IMR-90 (cell line): ENCODE data around the gene CDH23. TPM values are rescaled to one million over a fixed set of nuclear protein-coding genes. Genes with fewer than 3 reads are reported as not detected.

Experiments used
- ATAC-seq: fragments of 200-7000 bp; cut with Tn5 transposase; 2 replicates; pipeline ENCODE4 v1.9.1; 2020; ENCODE audit warnings: low read depth, mild to moderate bottlenecking, moderate library complexity
- BruUV-seq: library from RNA; stranded (reverse); fragments of 400-500 nt; replicated peaks from 2 replicates; lab custom pipeline; 2021; lab: Mats Ljungman, UMichigan
- CTCF ChIA-PET: fragments of 300-600 bp; formaldehyde crosslinking; extraction: SDS; loops from one replicate; lab custom pipeline; 2021; ENCODE audit warnings: antibody characterized with exemption; lab: Yijun Ruan, JAX
- POLR2A ChIA-PET: fragments of 300-600 bp; sonication (Branson Sonifier 250); formaldehyde crosslinking; loops from one replicate; lab custom pipeline; 2022; ENCODE audit warnings: antibody characterized with exemption; ENCODE audit not compliant: unreplicated experiment; lab: Charles Lee
- DNase-seq: peaks from one replicate; pipeline ENCODE4 v3.0.0; 2013
- H2AFZ ChIP-seq: replicated peaks from 2 replicates; pipeline ENCODE3; 2013; ENCODE audit warnings: low read length, mild to moderate bottlenecking; ENCODE audit not compliant: poor library complexity
- H2AK5ac ChIP-seq: 2 replicates; pipeline ENCODE4 v1.6.1; 2013; ENCODE audit warnings: low read depth, low read length, inconsistent platforms
- H2AK9ac ChIP-seq: replicated peaks from 2 replicates; pipeline ENCODE3; 2013; ENCODE audit warnings: mild to moderate bottlenecking, low read depth, low read length, moderate library complexity; ENCODE audit not compliant: poor library complexity
- H2BK120ac ChIP-seq: 2 replicates; pipeline ENCODE4 v1.6.1; 2013; ENCODE audit warnings: low read depth, low read length, inconsistent platforms
- H2BK15ac ChIP-seq: 3 replicates; pipeline ENCODE4 v1.6.1; 2013; ENCODE audit warnings: low read depth, low read length, inconsistent platforms
- H2BK20ac ChIP-seq: 2 replicates; pipeline ENCODE4 v1.6.1; 2013; ENCODE audit warnings: low read depth, mild to moderate bottlenecking, inconsistent platforms, low read length, moderate library complexity
- H2BK5ac ChIP-seq: 2 replicates; pipeline ENCODE4 v1.6.1; 2013; ENCODE audit warnings: mild to moderate bottlenecking, low read depth, low read length, inconsistent platforms; ENCODE audit not compliant: poor library complexity, severe bottlenecking
- H3K14ac ChIP-seq: replicated peaks from 2 replicates; pipeline ENCODE4 v1.6.1; 2013; ENCODE audit warnings: low read depth, low read length, inconsistent platforms
- H3K18ac ChIP-seq: 2 replicates; pipeline ENCODE4 v1.6.1; 2013; ENCODE audit warnings: low read depth, low read length, control low read depth
- H3K23ac ChIP-seq: 2 replicates; pipeline ENCODE4 v1.6.1; 2013; ENCODE audit warnings: low read depth, low read length, inconsistent platforms
- H3K27ac ChIP-seq: 2 replicates; pipeline ENCODE4 v1.5.1; 2013; ENCODE audit warnings: mild to moderate bottlenecking, control low read depth, low read length; ENCODE audit not compliant: insufficient read depth
- H3K27me3 ChIP-seq: 2 replicates; pipeline ENCODE4 v1.6.1; 2013; ENCODE audit warnings: low read length; ENCODE audit not compliant: control insufficient read depth, insufficient read depth
- H3K36me3 ChIP-seq: 2 replicates; pipeline ENCODE4 v1.6.1; 2013; ENCODE audit warnings: low read length, mixed read lengths; ENCODE audit not compliant: control insufficient read depth, insufficient read depth
- H3K4ac ChIP-seq: 2 replicates; pipeline ENCODE4 v1.6.1; 2013; ENCODE audit warnings: low read depth, low read length, inconsistent platforms
- H3K4me1 ChIP-seq: 2 replicates; pipeline ENCODE4 v1.6.1; 2013; ENCODE audit warnings: low read length, mixed read lengths; ENCODE audit not compliant: control insufficient read depth, insufficient read depth
- H3K4me2 ChIP-seq: 2 replicates; pipeline ENCODE4 v1.6.1; 2013; ENCODE audit warnings: low read depth, mild to moderate bottlenecking, control low read depth, low read length, moderate library complexity
- H3K4me3 ChIP-seq: 2 replicates; pipeline ENCODE4 v1.5.1; 2013; ENCODE audit warnings: low read depth, mild to moderate bottlenecking, control low read depth, low read length, moderate library complexity; ENCODE audit not compliant: insufficient read depth
- H3K56ac ChIP-seq: 2 replicates; pipeline ENCODE4 v1.6.1; 2013; ENCODE audit warnings: low read length, inconsistent platforms; ENCODE audit not compliant: insufficient read depth; ENCODE audit errors: extremely low read depth
- H3K79me1 ChIP-seq, 2 experiments: 2 replicates each; pipeline ENCODE4 v1.6.1; 2013; ENCODE audit warnings: low read length in 2 of 2, inconsistent platforms in 1 of 2, low read depth in 1 of 2
- H3K9ac ChIP-seq: 2 replicates; pipeline ENCODE4 v1.6.1; 2013; ENCODE audit warnings: low read depth, low read length, control low read depth
- H3K9me1 ChIP-seq: 2 replicates; pipeline ENCODE4 v1.6.1; 2013; ENCODE audit warnings: low read length, inconsistent platforms; ENCODE audit not compliant: insufficient read depth
- H3K9me3 ChIP-seq: 2 replicates; pipeline ENCODE4 v1.6.1; 2013; ENCODE audit warnings: low read length; ENCODE audit not compliant: control insufficient read depth, insufficient read depth
- H4K20me1 ChIP-seq: 2 replicates; pipeline ENCODE4 v1.6.1; 2013; ENCODE audit warnings: low read length, inconsistent platforms; ENCODE audit not compliant: insufficient read depth
- H4K5ac ChIP-seq: 2 replicates; pipeline ENCODE4 v1.6.1; 2013; ENCODE audit warnings: mild to moderate bottlenecking, low read depth, low read length, control low read depth
- H4K8ac ChIP-seq, 2 experiments: 2 replicates each; pipeline ENCODE4 v1.6.1; 2013; ENCODE audit warnings: low read depth in 2 of 2, low read length in 2 of 2, control low read depth in 1 of 2, inconsistent platforms in 1 of 2
- H4K91ac ChIP-seq: 2 replicates; pipeline ENCODE4 v1.6.1; 2013; ENCODE audit warnings: low read depth, low read length, inconsistent platforms; ENCODE audit not compliant: insufficient read depth
- NFE2L2 ChIP-seq: fragments of 150-350 bp; IDR thresholded peaks from 2 replicates; pipeline ENCODE4 v1.6.1; 2016; ENCODE audit warnings: low read depth, mild to moderate bottlenecking, low read length
- POLR2A ChIP-seq: IDR thresholded peaks from 2 replicates; pipeline ENCODE4 v1.6.1; 2012; ENCODE audit warnings: mild to moderate bottlenecking, low read depth, low read length
- WGBS, 2 experiments: methylation state at CpG; one replicate each; pipeline versions ENCODE4 v1.1.5 to v1.1.7; 2013; ENCODE audit warnings: missing lambda C conversion rate in 2 of 2; ENCODE audit not compliant: insufficient read length in 1 of 2; ENCODE audit errors: extremely low coverage in 2 of 2; 5-methylcytosine and 5-hydroxymethylcytosine counted together
- dilution Hi-C: fragments of 300-500 bp; cut with HindIII; formaldehyde crosslinking; loops from one replicate; pipeline ENCODE4 v1.14.3; 2018; ENCODE audit warnings: low sequenced_read_pairs; ENCODE audit not compliant: unreplicated experiment
- in situ Hi-C: fragments of 300-500 bp; cut with MboI; formaldehyde crosslinking; loops from 3 replicates; pipeline ENCODE4 v1.14.3; 2019; ENCODE audit warnings: low sequenced_read_pairs, inconsistent platforms, mixed read lengths
- intact Hi-C: fragments of 100-400 bp; cut with micrococcal nuclease; formaldehyde crosslinking; loops from 2 replicates; pipeline ENCODE4 v1.10.0; 2022
- polyA plus RNA-seq, 3 experiments: library from polyadenylated mRNA; depleted of rRNA; stranded (reverse); fragments of >200 nt; gene quantifications; 2 replicates each; pipeline ENCODE4 v1.2.3, GENCODE V29; 2012; ENCODE audit warnings: low replicate concordance in 1 of 3
- total RNA-seq: library from RNA; depleted of rRNA; stranded (reverse); fragments of >200 nt; gene quantifications from 2 replicates; pipeline ENCODE4 v1.2.3, GENCODE V29; 2012

Gene CDH23
- total and polyA plus RNA-seq, 2 of the 4 experiments (the other 2 are of a cell fraction) = under 0.01 to 0.03 TPM

DNA sequence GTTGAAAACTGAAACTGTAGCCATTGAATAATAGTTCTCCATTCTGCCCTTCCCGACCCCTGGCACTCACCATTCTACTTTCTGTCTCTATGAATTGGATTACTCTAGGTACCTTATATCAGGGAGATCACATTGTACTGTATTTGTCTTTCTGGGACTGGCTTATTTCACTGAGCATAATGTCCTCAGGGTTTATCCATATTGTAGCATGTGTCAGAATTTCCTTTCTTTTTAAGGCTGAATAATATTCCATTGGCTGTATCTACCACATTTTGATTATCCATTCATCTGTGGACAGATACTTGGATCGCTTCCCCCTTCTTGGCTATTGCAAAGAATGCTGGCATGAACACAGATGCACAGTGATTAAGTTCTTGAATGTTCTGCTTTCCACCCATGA is 107.4 kb downstream of the CDH23 start:
- H2BK15ac ChIP-seq = no peak overlapping the region
- no peaks in the 10 kb centered on the region for H4K20me1 ChIP-seq
- no peak overlapping the region for H2BK120ac ChIP-seq
- H3K4me2 ChIP-seq = no peak overlapping the region
- in situ Hi-C loops (no loop called here), intact Hi-C loops (no loop called here), dilution Hi-C loops (no loop called here)
- ATAC-seq = no peak
- no peak overlapping the region for H4K5ac ChIP-seq
- H3K4me1 ChIP-seq = no peaks in the 10 kb centered on the region
- no peak overlapping the region for H2AFZ ChIP-seq
- WGBS, 2 experiments = no CpG with 5 or more reads among the region's 2 CpGs
- H3K27ac ChIP-seq = no peak overlapping the region
- H3K4me3 ChIP-seq = no peak overlapping the region
- H3K9ac ChIP-seq = no peak overlapping the region
- H3K79me1 ChIP-seq = no peaks in the 10 kb centered on the region
- H2AK5ac ChIP-seq = no peak overlapping the region
- ChIA-PET CTCF (no interaction called here), POLR2A (no interaction called here)
- no peaks in the 10 kb centered on the region for H3K9me1 ChIP-seq
- no peak overlapping the region for H2BK20ac ChIP-seq
- no peaks in the 10 kb centered on the region for H3K9me3 ChIP-seq
- no peak for TF ChIP-seq POLR2A
- no peak for TF ChIP-seq NFE2L2
- H2AK9ac ChIP-seq = no peak overlapping the region
- H2BK5ac ChIP-seq = no peak overlapping the region
- H4K91ac ChIP-seq = no peak overlapping the region
- peaks cover 36% of the 10 kb centered on the region for H3K27me3 ChIP-seq
- BruUV-seq = no TSS peak
- H4K8ac ChIP-seq = no peak overlapping the region
- no peak overlapping the region for H3K23ac ChIP-seq
- DNase-seq = no peak
- no peak overlapping the region for H3K56ac ChIP-seq
- H3K4ac ChIP-seq = no peak overlapping the region
- no peak overlapping the region for H3K18ac ChIP-seq
- H3K36me3 ChIP-seq = no peaks in the 10 kb centered on the region
- no peak overlapping the region for H3K14ac ChIP-seq
